GM19397 (cell line): ENCODE results near the gene TMCC2.
"Not testable (repeated sequence)": the region's sequence is repeated elsewhere in the genome, so short reads cannot be mapped to it uniquely, and the experiment has no call there.

ENCODE experiments used
- ATAC-seq: cut with Tn5 transposase; IDR thresholded peaks from one replicate; pipeline ENCODE4 v1.9.1; 2021; ENCODE audit warnings: mild to moderate bottlenecking, moderate library complexity; ENCODE audit not compliant: unreplicated experiment

Gene TMCC2

GRCh38 chr1:205227584-205228013 is at the start of gene TMCC2:
TMCC2 (plus strand) TSS chr1:205227946; CDS start chr1:205228565, 619 bp downstream.
- no peak for ATAC-seq

GRCh38 chr1:205179842-205180241 is 47.9 kb upstream of the TMCC2 start:
- no peak for ATAC-seq

GRCh38 chr1:205180331-205180730 is 47.4 kb upstream of the TMCC2 start:
- ATAC-seq: not testable (repeated sequence)

GRCh38 chr1:205182930-205183329 is 44.8 kb upstream of the TMCC2 start:
- no peak for ATAC-seq

- ATAC-seq: no peak
These were observed 43.9 kb upstream of the TMCC2 start for GRCh38 chr1:205183676-205184335.

GRCh38 chr1:205186191-205186590 is 41.6 kb upstream of the TMCC2 start:
- ATAC-seq: no peak

GRCh38 chr1:205187420-205187819 is 40.3 kb upstream of the TMCC2 start:
- no peak for ATAC-seq

- no peak for ATAC-seq
These were observed 39.6 kb upstream of the TMCC2 start for GRCh38 chr1:205188098-205188497.

GRCh38 chr1:205188596-205188995 is 39.1 kb upstream of the TMCC2 start:
- ATAC-seq: no peak

GRCh38 chr1:205189131-205189530 is 38.6 kb upstream of the TMCC2 start:
- ATAC-seq: no peak

GRCh38 chr1:205190845-205191577 is 36.7 kb upstream of the TMCC2 start:
- ATAC-seq: no peak

GRCh38 chr1:205191622-205192021 is 36.1 kb upstream of the TMCC2 start:
- no peak for ATAC-seq

- no peak for ATAC-seq
These were observed 35.5 kb upstream of the TMCC2 start for GRCh38 chr1:205192287-205192686.

GRCh38 chr1:205199090-205199930 is 28.4 kb upstream of the TMCC2 start:
- no peak for ATAC-seq

GRCh38 chr1:205199931-205200299 is 27.8 kb upstream of the TMCC2 start:
- ATAC-seq: no peak

- ATAC-seq: no peak
These were observed 23.2 kb upstream of the TMCC2 start for GRCh38 chr1:205204552-205204951.

GRCh38 chr1:205205055-205205454 is 22.7 kb upstream of the TMCC2 start:
- no peak for ATAC-seq

GRCh38 chr1:205208811-205209210 is 18.9 kb upstream of the TMCC2 start:
- ATAC-seq: no peak

- ATAC-seq: no peak
These were observed 17.0 kb upstream of the TMCC2 start for GRCh38 chr1:205210756-205211168.

GRCh38 chr1:205211169-205211838 is 16.4 kb upstream of the TMCC2 start, which contains the start of gene DSTYK:
DSTYK (minus strand) TSS chr1:205211702; CDS start chr1:205211535, 167 bp downstream.
- peak; percentile 77 for ATAC-seq
